Right ventricle myocardium inferior (tissue), 1 donor: ENCODE data around the gene LMBRD2. TPM values are rescaled to one million over a fixed set of nuclear protein-coding genes. Genes with fewer than 3 reads are reported as not detected.
"Not testable (repeated sequence)": the region's sequence is repeated elsewhere in the genome, so short reads cannot be mapped to it uniquely, and the experiment has no call there.

Source experiments
- ATAC-seq: fragments of 200-7000 bp; cut with Tn5 transposase; one replicate; pipeline ENCODE4 v1.9.1; 2020; ENCODE audit warnings: mild to moderate bottlenecking, moderate library complexity
- DNase-seq: peaks from one replicate; pipeline ENCODE4 v3.0.0; 2021; ENCODE audit errors: missing footprints
- intact Hi-C: fragments of 100-400 bp; cut with DNase I; formaldehyde crosslinking; loops from one replicate; pipeline ENCODE4 v1.11.0; 2022
- total RNA-seq: library from RNA; stranded (reverse); fragmentation: NEBNext Ultra II Directional; extraction: Animal tissue kit (Norgen Biotek cat#: 25700); gene quantifications from one replicate; pipeline ENCODE4 v1.2.1, GENCODE V29; 2021
- donor health status: DM: no; HTN: yes; CAD: no; lungs with severe emphysema.

LMBRD2 gene
- total RNA-seq, 1 donor from 2014 or later = 10.4 TPM

- DNase-seq = no peak
- intact Hi-C loops = no loop called here
- ATAC-seq = no peak
These were observed 15.1 kb downstream of the LMBRD2 start for GRCh38 chr5:36136581-36136980.

DNA sequence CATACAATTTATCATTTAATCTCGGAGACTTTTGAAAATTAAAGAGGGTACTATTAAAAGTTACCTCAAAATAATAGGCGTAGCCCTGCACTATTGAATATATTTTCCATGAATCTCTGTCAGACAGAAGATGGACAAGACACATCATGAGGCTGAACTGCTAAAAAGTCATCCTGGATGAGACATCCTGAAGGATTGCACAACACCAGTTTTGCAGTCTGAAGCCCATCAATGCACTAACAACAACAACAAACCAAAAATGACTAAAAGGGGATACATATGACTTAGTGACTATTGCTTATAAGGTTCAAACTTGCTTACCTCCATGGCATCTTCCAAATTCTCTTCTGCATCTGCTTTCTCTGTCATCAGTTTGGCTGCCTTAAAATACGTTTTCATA lies 15.7 kb downstream of the LMBRD2 start:
- intact Hi-C loops = no loop called here
- ATAC-seq = no peak
- DNase-seq = no peak

GRCh38 chr5:36133009-36133408 lies 18.7 kb downstream of the LMBRD2 start:
- intact Hi-C loops, ATAC-seq, DNase-seq: not testable (repeated sequence)

- ATAC-seq, intact Hi-C loops, DNase-seq: not testable (repeated sequence)
These were observed 22.0 kb downstream of the LMBRD2 start for GRCh38 chr5:36129666-36130065.

DNA sequence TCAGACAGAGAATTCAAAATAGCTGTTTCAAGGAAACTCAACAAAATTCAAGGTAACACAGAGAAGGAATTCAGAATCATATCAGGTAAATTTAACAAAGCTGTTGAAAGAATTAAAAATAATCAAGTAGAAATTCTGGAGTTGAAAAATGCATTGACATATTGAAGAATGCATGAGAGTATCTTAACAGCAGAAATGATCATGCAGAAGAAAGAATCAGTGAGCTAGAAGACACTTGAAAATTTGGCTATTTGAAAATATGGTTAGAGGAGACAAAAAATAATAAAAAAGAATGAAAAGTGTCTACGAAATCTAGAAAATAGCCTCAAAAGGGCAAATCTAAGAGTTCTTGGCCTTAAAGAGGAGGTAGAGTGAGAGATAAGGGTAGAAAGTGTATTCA lies 22.9 kb downstream of the LMBRD2 start:
- DNase-seq = no peak
- ATAC-seq = no peak
- intact Hi-C loops = no loop called here

DNA sequence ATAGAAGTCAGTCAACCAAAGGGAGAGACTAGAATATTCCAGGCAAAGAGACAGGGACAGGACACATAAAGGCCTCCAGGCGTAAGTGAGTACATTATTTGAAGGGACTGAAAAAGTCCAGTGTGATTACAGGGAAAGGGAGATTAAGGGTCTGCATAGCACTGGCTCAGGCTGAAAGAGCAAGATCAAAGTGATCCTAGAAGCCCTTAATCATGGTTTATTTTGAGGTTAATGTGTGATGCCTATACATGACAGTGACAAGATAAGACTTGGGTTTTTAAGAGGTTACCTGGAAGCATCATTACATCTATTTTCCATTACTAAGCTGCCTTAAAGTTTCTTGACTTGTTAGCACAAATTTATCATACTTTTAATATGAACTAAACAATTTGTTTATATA lies 25.8 kb downstream of the LMBRD2 start:
- DNase-seq (no peak), ATAC-seq (no peak)
- intact Hi-C loops = no loop called here

DNA sequence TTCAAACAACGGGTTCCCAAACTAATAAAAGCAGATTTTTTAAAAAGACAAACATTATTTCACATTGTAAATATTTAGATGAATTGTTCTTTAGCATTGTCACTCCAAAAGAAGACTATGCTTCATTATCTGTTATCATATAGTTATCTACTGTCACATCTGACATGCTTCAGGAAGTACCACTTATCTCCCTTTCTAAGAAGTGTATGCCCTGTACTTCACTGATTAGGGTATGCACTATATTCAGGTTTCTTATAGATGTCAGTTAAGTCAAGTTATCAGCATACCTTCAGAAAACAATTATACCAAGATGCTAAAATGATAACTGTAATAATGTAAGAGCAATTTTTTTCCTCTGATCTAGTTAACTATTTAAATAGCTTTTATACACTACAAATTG lies 40.4 kb downstream of the LMBRD2 start:
- intact Hi-C loops = no loop called here
- DNase-seq = no peak
- ATAC-seq = no peak

DNA sequence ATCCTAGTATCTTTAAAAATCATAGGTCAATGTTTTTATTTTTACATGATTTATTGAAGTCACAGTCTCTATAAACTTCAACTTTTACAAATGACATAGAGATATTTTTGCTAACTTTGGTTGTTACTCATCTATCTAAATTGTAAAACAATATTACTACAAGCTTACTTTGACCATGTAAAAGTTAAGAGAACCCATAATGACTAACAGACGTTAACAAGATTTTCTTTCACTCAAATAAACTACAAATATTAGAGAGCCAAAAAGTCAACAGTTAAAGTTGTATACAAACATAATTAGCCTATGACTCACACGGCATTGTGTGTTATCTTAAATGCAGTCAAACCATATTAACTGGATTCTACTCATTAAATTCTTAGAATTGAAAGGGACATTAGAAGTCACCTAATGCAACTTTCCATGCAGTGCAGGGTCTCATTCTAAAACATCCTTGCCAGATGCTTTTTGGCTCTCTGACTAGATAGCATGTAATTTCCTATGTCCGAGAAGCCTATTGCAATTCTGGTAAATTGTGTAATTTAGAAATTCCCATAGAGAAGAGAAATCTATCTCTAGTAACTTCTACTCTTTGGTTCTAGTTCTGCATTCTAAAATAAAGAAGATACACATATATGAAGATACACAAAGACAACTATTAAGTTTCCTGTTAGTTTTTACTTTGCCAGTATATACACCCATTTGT lies 42.8 kb downstream of the LMBRD2 start:
- no peak for ATAC-seq
- no peak for DNase-seq
- intact Hi-C loops = no loop called here

DNA sequence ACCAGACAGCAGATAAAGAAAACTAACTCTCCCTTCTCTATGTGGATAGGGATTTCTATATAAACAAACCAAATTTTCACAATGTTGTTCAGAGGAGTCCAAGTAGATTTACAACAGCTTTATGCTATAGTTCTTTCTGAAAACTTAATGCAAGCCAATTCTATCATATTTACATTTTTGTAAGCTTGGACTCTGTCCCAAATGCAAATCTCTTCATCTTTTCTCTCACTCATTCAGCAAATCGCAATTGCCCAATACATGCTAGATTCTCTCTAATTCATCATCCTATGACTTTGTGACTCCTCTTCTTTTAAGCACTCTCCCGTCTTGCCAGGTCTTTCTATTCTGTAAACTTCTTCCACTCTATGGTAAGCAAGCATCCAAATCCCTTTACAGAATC lies 45.9 kb downstream of the LMBRD2 start:
- no peak for ATAC-seq
- intact Hi-C loops = no loop called here
- no peak for DNase-seq

GRCh38 chr5:36099748-36100147 lies 51.9 kb downstream of the LMBRD2 start:
- DNase-seq (no peak), ATAC-seq (no peak)
- intact Hi-C loops = no loop called here

- DNase-seq (no peak), ATAC-seq (no peak)
- intact Hi-C loops = no loop called here
These were observed 55.2 kb downstream of the LMBRD2 start for GRCh38 chr5:36096486-36096885.

DNA sequence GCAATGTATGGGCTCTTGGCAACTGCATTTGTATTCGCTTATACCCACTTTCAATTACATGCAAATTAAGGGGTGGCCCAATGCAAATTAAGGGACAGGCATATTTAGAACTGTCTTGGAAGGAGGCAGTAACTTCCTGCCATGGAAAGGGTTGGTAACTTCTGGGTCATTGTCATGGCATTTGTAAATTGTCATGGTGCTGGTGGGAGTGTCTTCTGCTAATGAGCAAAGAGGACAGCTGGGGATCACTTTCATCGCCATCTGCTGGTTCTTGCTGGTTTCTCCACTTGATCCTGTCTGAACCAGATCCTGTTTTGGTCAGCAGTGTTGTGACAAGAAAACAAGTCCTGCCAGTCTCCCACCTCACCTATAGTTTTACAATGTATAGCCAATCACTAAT lies 61.7 kb downstream of the LMBRD2 start:
- DNase-seq = no peak
- intact Hi-C loops = no loop called here
- ATAC-seq = no peak

DNA sequence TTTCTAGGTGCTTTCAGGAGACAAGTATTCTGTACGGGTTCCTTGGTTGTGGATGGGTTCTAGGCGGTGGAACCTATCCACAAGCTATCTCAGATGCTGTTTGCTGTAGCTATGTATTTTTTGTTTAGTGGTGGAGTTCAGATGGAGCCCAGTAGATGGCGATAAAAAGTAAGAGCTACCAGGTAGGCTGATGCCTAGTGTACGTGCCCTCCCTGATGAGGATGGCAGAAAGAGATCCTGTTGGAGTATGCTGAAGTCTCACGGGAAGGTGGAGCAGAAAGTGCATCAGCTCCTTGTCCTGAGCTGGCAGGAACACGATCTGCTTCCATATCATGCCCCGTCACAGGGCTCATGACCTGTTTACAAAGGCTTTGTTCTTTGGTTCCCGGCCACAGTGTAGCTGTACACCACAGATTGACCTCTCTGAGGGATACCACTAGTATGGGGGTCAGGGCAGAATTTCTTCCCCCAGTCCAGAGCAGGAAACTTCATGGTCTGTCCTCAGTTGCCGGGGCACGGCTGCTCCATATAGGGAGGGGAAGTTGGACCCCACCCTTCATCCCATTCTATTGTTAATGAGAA lies 72.4 kb downstream of the LMBRD2 start:
- no peak for DNase-seq
- intact Hi-C loops = no loop called here
- no peak for ATAC-seq

DNA sequence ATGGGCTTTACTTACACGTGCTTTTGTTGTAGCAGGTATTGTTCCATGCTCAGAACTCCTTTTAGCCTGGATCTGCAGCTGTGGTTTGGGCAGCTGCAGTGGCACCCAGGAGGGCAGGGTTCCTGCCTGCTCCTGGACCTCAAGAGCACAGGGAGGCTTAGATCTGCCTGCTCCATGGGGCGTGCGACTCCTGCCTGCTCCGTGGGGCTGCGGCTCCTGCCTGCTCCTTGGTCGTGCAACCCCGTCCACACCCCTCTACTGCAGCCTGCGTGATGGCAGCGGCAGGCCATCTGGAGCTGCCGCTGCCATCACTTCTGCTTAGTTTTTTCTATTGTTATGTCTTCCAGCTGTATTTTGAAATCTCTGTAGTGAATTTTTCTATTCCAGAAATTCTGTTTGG lies 73.3 kb downstream of the LMBRD2 start:
- intact Hi-C loops = no loop called here
- ATAC-seq (no peak), DNase-seq (no peak)

GRCh38 chr5:36073595-36074216 lies 78.0 kb downstream of the LMBRD2 start:
- intact Hi-C loops = no loop called here
- DNase-seq (no peak), ATAC-seq (no peak)

DNA sequence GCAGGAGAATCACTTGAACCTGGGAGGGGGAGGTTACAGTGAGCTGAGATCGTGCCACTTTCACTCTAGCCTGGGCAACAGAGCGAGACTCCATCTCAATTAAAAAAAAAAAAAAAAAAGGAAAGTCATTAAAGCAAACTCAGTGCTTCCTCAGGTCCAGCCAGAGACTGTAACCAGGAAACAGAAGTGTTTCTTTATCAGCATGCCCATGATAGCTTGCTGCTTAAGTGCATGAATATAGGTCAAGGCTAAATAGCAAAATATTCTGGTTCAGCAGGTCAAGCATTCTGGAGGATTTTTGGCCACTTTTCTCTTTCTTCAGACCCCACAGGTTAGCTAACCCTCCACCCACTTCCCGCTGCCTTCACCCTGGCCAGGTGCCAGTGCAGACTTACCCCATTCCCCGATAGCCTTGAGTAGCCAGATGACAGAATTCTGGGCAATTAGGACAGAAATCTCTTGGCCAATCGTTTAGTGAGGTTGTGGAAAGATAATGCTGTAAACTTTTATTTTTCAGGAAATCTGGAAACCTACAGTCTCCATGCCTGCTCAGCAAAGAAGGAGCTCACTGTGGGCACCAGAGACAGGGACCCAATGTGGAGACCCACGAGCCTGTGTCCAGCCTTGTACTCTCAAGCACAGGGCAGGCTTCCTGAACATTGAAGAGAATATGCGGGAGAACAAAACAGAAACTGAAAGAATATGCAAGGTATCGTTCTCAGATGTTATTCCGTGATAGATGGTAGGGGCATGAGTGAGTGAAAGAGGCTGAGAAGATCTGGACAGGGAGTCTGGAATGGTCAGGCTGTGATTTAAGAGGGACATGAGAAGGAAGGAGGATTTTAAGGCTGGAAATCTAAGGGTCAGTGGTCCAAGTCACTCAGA lies 80.8 kb downstream of the LMBRD2 start:
- ATAC-seq (no peak), DNase-seq (no peak)
- intact Hi-C loops = no loop called here

DNA sequence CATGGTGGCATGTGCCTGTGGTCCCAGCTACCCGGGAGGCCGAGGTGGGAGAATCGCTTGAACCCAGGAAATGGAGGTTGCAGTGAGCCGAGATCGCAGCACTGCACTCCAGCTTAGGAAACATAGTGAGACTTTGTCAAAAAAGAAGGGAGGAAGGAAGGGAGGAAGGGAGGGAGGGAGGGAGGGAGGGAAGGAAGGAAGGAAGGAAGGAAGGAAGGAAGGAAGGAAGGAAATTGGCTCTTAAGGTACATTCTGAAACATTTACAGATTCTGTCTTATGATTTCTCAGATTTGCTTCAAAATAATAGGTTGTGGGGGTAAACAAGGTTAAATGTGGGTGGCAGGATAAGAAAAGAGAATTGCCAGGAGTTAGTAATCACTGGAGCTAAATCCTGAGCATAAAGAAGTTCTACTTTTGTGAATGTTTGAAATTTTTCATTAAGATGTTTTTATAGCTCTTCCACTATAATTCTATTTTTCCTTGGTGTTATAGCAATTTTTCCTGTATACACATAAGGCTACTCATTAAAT lies 82.9 kb downstream of the LMBRD2 start:
- no peak for ATAC-seq
- DNase-seq = no peak
- intact Hi-C loops = no loop called here

GRCh38 chr5:36066540-36067210 lies 85.0 kb downstream of the LMBRD2 start, which contains the start of gene UGT3A2:
UGT3A2 (minus strand) TSS chr5:36066882; CDS start chr5:36066789, 93 bp downstream.
- ATAC-seq = no peak
- DNase-seq = no peak
- intact Hi-C loops = no loop called here
